Measurements from ENCODE around the gene CLMN. TPM values are rescaled to one million over a fixed set of nuclear protein-coding genes. Genes with fewer than 3 reads are reported as not detected.

The CLMN gene
- total and polyA plus RNA-seq, 2 of the 13 experiments (the other 11 are each of a cell fraction or from before 2014, with no cell fraction given), result 15.1 to 16.7 TPM

DNA sequence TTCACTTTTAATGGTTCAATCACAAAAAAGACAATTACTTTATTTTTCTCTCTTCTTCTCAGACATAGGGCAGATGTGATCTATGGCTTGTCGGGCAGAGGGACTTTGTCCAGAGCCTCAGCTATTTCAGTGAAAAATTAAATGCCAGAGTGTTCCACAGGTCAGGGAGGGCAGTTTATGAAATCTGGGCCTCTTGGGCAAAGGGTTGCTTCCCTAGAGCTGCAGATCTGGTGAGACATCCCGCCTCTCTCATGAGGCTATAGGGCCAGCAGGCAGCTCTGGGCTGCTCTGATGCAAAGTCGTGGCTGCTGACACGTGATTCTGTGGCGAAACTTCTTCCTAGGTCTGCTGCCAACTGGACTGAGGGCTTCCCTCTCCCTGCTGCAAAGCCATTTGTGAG lies 6.0 kb downstream of the CLMN start (continued):
- TF ChIP-seq RARA (CRISPR knock-in tag; IDR thresholded peaks at IDR 0.05) (peak; percentile 15; the same call in 1 of the 2 replicates), SMYD3 (CRISPR knock-in tag; IDR thresholded peaks at IDR 0.05) (no peak), ZBTB38 (CRISPR knock-in tag; IDR thresholded peaks at IDR 0.05) (no peak), NFE2 (CRISPR knock-in tag; IDR thresholded peaks at IDR 0.05) (no peak), TBP (CRISPR knock-in tag; IDR thresholded peaks at IDR 0.05) (no peak), RAD21 (CRISPR knock-in tag; IDR thresholded peaks at IDR 0.05) (no peak), ZFX (CRISPR knock-in tag; IDR thresholded peaks at IDR 0.05; ENCODE audit: low read depth) (peak; percentile 45; the same call in 1 of the 2 replicates), ZNF251 (CRISPR knock-in tag; IDR thresholded peaks at IDR 0.05) (no peak), SRSF1 (optimal IDR thresholded peaks at IDR 0.05; ENCODE audit: low read depth, low read length) (no peak), NRL (CRISPR knock-in tag; IDR thresholded peaks at IDR 0.05; ENCODE audit: borderline replicate concordance) (no peak), SP4 (CRISPR knock-in tag; IDR thresholded peaks at IDR 0.05) (no peak), NR2F2 (IDR thresholded peaks at IDR 0.05; ENCODE audit: borderline replicate concordance, low read depth) (peak; percentile 36; the same call in 1 of the 2 replicates), STAT5B (CRISPR knock-in tag; IDR thresholded peaks at IDR 0.05) (no peak), REPIN1 (CRISPR knock-in tag; IDR thresholded peaks at IDR 0.05; ENCODE audit: borderline replicate concordance, low read depth) (no peak)
- TF ChIP-seq, protein P1, sequence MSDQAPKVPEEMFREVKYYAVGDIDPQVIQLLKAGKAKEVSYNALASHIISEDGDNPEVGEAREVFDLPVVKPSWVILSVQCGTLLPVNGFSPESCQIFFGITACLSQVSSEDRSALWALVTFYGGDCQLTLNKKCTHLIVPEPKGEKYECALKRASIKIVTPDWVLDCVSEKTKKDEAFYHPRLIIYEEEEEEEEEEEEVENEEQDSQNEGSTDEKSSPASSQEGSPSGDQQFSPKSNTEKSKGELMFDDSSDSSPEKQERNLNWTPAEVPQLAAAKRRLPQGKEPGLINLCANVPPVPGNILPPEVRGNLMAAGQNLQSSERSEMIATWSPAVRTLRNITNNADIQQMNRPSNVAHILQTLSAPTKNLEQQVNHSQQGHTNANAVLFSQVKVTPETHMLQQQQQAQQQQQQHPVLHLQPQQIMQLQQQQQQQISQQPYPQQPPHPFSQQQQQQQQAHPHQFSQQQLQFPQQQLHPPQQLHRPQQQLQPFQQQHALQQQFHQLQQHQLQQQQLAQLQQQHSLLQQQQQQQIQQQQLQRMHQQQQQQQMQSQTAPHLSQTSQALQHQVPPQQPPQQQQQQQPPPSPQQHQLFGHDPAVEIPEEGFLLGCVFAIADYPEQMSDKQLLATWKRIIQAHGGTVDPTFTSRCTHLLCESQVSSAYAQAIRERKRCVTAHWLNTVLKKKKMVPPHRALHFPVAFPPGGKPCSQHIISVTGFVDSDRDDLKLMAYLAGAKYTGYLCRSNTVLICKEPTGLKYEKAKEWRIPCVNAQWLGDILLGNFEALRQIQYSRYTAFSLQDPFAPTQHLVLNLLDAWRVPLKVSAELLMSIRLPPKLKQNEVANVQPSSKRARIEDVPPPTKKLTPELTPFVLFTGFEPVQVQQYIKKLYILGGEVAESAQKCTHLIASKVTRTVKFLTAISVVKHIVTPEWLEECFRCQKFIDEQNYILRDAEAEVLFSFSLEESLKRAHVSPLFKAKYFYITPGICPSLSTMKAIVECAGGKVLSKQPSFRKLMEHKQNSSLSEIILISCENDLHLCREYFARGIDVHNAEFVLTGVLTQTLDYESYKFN (CRISPR knock-in tag; conservative IDR thresholded peaks at IDR 0.05), result peak; percentile 51
- TF ChIP-seq, protein P2, sequence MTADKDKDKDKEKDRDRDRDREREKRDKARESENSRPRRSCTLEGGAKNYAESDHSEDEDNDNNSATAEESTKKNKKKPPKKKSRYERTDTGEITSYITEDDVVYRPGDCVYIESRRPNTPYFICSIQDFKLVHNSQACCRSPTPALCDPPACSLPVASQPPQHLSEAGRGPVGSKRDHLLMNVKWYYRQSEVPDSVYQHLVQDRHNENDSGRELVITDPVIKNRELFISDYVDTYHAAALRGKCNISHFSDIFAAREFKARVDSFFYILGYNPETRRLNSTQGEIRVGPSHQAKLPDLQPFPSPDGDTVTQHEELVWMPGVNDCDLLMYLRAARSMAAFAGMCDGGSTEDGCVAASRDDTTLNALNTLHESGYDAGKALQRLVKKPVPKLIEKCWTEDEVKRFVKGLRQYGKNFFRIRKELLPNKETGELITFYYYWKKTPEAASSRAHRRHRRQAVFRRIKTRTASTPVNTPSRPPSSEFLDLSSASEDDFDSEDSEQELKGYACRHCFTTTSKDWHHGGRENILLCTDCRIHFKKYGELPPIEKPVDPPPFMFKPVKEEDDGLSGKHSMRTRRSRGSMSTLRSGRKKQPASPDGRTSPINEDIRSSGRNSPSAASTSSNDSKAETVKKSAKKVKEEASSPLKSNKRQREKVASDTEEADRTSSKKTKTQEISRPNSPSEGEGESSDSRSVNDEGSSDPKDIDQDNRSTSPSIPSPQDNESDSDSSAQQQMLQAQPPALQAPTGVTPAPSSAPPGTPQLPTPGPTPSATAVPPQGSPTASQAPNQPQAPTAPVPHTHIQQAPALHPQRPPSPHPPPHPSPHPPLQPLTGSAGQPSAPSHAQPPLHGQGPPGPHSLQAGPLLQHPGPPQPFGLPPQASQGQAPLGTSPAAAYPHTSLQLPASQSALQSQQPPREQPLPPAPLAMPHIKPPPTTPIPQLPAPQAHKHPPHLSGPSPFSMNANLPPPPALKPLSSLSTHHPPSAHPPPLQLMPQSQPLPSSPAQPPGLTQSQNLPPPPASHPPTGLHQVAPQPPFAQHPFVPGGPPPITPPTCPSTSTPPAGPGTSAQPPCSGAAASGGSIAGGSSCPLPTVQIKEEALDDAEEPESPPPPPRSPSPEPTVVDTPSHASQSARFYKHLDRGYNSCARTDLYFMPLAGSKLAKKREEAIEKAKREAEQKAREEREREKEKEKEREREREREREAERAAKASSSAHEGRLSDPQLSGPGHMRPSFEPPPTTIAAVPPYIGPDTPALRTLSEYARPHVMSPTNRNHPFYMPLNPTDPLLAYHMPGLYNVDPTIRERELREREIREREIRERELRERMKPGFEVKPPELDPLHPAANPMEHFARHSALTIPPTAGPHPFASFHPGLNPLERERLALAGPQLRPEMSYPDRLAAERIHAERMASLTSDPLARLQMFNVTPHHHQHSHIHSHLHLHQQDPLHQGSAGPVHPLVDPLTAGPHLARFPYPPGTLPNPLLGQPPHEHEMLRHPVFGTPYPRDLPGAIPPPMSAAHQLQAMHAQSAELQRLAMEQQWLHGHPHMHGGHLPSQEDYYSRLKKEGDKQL (CRISPR knock-in tag; IDR thresholded peaks at IDR 0.05; ENCODE audit: low read depth), result no peak
- TF ChIP-seq, protein P3, sequence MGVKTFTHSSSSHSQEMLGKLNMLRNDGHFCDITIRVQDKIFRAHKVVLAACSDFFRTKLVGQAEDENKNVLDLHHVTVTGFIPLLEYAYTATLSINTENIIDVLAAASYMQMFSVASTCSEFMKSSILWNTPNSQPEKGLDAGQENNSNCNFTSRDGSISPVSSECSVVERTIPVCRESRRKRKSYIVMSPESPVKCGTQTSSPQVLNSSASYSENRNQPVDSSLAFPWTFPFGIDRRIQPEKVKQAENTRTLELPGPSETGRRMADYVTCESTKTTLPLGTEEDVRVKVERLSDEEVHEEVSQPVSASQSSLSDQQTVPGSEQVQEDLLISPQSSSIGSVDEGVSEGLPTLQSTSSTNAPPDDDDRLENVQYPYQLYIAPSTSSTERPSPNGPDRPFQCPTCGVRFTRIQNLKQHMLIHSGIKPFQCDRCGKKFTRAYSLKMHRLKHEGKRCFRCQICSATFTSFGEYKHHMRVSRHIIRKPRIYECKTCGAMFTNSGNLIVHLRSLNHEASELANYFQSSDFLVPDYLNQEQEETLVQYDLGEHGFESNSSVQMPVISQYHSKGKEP (CRISPR knock-in tag; IDR thresholded peaks at IDR 0.05), result no peak
- TF ChIP-seq, protein P4, sequence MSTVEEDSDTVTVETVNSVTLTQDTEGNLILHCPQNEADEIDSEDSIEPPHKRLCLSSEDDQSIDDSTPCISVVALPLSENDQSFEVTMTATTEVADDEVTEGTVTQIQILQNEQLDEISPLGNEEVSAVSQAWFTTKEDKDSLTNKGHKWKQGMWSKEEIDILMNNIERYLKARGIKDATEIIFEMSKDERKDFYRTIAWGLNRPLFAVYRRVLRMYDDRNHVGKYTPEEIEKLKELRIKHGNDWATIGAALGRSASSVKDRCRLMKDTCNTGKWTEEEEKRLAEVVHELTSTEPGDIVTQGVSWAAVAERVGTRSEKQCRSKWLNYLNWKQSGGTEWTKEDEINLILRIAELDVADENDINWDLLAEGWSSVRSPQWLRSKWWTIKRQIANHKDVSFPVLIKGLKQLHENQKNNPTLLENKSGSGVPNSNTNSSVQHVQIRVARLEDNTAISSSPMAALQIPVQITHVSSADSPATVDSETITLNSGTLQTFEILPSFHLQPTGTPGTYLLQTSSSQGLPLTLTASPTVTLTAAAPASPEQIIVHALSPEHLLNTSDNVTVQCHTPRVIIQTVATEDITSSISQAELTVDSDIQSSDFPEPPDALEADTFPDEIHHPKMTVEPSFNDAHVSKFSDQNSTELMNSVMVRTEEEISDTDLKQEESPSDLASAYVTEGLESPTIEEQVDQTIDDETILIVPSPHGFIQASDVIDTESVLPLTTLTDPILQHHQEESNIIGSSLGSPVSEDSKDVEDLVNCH (CRISPR knock-in tag; IDR thresholded peaks at IDR 0.05), result no peak

All from HepG2 (cell line).